ENCODE results near the gene AUTS2.

The AUTS2 gene

DNA sequence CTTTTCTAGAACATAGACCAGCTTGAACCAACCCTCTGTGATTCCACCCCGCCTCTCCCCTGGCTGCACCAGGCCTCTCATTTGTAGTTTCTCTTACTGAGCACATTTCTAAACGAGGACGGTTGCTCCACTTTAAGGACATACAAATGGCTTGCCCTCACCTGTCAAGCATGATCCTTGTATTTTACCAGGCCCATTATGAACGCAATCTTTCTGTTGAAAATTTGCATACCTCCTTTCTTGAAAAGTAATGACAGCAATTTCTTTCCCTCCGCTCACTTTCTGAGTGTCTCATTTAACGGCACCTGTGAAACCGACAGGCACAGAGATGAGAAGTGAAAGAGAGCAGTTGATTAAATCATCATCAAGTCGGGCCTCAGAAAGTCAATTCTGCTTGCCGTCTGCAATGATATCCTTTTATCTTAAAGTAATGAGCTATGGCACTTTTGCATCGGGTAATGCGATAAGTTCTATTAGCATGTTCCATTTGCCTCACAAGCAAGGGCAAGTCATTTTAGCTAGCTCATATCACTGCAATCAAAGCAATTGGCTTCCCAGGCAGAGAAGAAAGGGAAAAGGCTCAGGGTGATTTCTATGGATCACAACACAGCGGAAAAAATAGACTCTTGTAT, 828.1 kb downstream of the AUTS2 start:
- peak; percentile 33 for FAIRE-seq
- no peak for DNase-seq (ENCODE audit: extremely low spot score, insufficient read length, low read depth)

DNA sequence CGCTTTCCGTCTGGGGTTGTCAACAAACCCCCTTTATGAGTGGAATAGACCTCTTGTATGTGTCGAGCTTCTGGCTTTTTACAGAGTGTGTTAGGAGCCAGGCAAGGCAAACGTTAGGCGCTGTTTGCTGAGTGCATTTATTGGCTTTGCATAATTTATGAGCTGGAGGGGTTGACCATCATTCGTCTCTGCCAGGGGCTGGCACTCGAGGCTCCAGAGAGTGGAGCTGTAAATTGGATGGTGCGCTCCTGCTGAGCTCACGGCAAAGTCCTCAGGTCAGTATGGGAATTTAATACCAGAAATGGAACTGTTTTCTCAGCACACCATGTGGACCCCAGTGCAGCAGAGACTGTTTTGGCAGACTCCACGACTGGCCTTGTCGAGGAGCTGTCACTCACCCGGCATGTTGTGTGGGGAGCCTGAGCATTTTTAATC, 834.3 kb downstream of the AUTS2 start:
- no peak for FAIRE-seq
- no peak for DNase-seq (ENCODE audit: extremely low spot score, insufficient read length, low read depth)

DNA sequence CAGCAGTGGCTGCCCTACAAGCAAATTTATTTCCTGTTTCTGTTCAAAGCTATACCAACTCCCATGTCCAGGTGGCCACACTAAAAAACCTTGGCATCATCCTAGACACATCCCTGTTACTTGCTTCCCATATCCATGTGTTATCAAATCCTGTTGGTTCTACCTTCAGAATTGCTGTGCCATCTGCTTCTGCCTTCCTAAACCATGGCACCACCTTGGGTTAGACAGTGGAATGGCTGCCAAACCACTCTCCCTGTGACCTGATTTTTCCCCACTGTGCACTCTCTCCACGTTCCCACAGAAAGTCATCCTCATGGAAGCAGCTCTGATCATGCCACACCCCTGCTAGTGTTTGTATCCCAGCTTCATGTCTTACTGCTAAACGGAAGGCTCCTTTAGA, 836.1 kb downstream of the AUTS2 start:
- FAIRE-seq, result no peak
- DNase-seq (ENCODE audit: extremely low spot score, insufficient read length, low read depth), result no peak

DNA sequence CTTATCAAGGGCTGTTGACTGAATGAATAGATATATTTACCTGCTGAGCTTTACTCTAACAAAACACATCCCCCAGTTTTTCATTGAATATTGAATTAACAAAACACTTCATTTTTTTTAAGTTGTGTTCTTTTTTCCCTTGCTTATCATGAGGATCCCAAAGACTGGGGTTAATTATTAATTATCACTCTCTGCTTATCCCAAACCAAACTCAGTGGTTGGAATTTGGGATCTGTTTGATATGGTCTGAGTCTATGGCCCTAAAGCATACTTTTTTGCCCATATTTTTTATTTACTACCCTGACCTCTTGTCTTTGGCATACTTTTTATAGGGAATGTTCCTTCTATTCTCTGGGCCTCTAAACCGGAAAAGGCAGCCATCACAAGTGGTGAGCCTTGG, 836.5 kb downstream of the AUTS2 start:
- DNase-seq (ENCODE audit: extremely low spot score, insufficient read length, low read depth) (no peak), FAIRE-seq (no peak)

GRCh38 chr7:70435634-70436033, 837.4 kb downstream of the AUTS2 start:
- DNase-seq (ENCODE audit: extremely low spot score, insufficient read length, low read depth), result no peak
- FAIRE-seq, result no peak

GRCh38 chr7:70436790-70437350, 838.6 kb downstream of the AUTS2 start:
- DNase-seq (ENCODE audit: extremely low spot score, insufficient read length, low read depth), result no peak
- FAIRE-seq, result no peak

- FAIRE-seq (no peak), DNase-seq (ENCODE audit: extremely low spot score, insufficient read length, low read depth) (no peak)
Measured at GRCh38 chr7:70439651-70440050, 841.4 kb downstream of the AUTS2 start.

GRCh38 chr7:70446448-70447143, 848.3 kb downstream of the AUTS2 start:
- DNase-seq (ENCODE audit: extremely low spot score, insufficient read length, low read depth), result no peak
- no peak for FAIRE-seq

DNA sequence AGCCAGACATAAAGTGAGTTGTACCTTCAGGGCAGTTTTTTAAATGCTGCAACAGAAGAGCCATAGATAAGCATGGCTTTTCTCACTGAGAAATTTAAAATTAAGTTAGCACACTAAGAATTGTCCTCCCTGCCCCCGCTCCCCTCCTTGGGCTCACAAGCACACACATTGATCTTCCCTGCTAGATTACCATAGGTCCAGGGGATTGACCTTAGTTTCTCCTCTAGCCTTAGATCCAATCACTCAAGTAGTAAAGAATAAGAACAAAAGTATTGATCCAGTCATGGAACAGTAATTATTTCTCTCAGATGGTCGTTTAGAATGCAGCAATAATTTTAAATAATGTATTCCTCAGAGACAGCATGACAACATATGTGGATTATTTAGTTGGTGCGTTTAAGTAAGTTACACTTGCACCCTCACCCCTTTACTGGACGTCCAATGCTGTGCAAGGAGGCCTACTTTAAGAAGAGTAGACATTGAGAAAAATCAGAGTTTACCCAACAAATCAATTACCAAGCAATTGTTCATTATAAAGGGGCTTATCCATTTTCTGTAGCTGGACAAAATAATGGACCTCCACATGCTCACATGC, 850.1 kb downstream of the AUTS2 start:
- no peak for FAIRE-seq
- no peak for DNase-seq (ENCODE audit: extremely low spot score, insufficient read length, low read depth)

DNA sequence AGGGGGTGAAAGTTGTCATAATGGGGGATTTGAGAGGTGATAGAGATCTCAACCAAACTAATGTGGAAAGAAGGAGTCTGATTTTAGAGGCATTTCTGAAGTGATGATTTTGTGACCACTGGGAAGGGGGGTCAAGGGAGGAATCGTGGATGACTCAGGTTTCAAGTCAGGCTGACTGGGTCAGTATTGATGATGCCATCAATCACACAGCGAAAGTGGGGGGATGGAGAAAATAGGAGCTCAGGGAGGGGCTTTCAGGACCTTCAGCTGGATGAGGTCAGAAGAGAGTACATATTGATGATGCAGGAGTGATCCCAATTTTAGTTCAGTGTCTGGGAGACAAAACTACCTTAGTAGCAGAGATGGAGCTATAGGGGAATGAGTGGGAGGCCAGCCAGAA, 852.5 kb downstream of the AUTS2 start:
- FAIRE-seq (no peak), DNase-seq (ENCODE audit: extremely low spot score, insufficient read length, low read depth) (no peak)

GRCh38 chr7:70455925-70456324, 857.6 kb downstream of the AUTS2 start:
- DNase-seq (ENCODE audit: extremely low spot score, insufficient read length, low read depth) (no peak), FAIRE-seq (no peak)

- no peak for DNase-seq (ENCODE audit: extremely low spot score, insufficient read length, low read depth)
- FAIRE-seq, result peak; percentile 46
Measured at GRCh38 chr7:70456719-70457118, 858.4 kb downstream of the AUTS2 start.

- no peak for FAIRE-seq
- no peak for DNase-seq (ENCODE audit: extremely low spot score, insufficient read length, low read depth)
Measured at GRCh38 chr7:70457482-70457881, 859.2 kb downstream of the AUTS2 start.

GRCh38 chr7:70457883-70458680, 859.8 kb downstream of the AUTS2 start:
- FAIRE-seq, result no peak
- DNase-seq (ENCODE audit: extremely low spot score, insufficient read length, low read depth), result no peak

- no peak for DNase-seq (ENCODE audit: extremely low spot score, insufficient read length, low read depth)
- no peak for FAIRE-seq
Measured at GRCh38 chr7:70458745-70459144, 860.5 kb downstream of the AUTS2 start.

- FAIRE-seq (no peak), DNase-seq (ENCODE audit: extremely low spot score, insufficient read length, low read depth) (no peak)
Measured at GRCh38 chr7:70459546-70459945, 861.3 kb downstream of the AUTS2 start.

DNA sequence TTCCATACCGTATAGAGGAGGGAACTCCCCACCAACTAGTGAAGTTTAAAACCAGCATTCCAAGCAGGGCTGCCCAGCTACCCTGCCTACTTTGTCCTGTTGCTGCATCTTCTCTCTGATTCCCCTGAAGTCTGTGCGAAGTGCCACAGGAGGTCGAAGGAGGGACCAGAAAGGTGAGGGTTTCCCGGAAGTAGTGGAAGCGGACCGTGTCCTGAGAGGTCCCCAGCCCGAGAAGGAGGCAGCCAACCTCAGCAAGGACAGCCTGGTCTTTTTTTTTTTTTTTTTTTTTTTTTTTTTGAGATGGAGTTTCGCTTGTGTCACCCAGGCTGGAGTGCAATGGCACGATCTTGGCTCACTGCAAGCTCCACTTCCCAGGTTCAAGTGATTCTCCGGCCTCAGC, 861.8 kb downstream of the AUTS2 start:
- DNase-seq (ENCODE audit: extremely low spot score, insufficient read length, low read depth) (no peak), FAIRE-seq (no peak)

DNA sequence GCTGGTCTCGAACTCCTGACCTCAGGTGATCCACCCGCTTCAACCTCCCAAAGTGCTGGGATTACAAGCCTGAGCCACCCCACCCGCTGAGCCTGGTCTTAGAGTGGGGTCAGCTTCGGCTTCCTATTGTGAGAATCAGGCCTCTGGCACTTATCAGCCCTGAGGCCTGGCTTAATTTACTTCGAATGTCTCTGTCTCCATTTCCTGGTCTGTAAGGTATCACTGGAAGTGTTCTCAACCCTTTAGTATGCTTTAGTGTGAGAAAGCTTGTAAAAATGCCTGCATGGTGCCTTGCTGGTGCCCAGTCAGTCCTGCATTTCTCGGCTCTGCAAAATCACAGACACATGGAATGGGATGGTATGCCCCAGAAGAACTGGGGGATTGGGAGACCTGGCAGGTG, 862.3 kb downstream of the AUTS2 start:
- FAIRE-seq, result no peak
- DNase-seq (ENCODE audit: extremely low spot score, insufficient read length, low read depth), result no peak

GRCh38 chr7:70463352-70463938, 865.2 kb downstream of the AUTS2 start:
- DNase-seq (ENCODE audit: extremely low spot score, insufficient read length, low read depth), result no peak
- FAIRE-seq, result no peak

DNA sequence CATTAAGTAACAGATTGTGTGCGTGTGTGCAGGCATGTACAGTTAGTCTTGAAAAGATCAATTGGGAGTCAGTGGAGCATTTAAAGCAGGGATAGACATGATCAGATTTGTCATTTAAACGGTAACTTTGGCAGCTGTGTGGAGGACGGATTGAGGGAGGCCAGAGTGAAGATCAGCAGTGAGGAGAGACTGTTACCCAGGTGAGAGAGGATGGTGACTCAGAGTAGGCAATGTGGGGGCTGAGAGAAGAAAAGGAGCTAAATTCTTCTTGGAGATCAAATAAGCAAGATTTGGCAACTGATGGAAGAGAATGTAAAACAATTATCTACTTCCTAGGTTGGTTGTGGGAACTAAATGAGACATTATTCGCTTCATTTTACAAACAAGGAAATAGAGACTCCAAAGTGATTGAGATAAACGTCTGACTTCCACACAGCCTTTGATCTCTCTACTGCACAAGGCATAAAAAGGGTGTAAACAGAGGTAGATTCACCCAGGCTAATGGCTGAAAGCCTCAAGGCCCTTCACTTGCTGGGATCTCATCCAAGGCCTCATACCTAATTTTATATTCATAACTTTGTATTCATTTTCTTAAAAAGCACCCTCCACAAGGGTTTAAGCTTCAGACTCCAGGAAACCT, 868.6 kb downstream of the AUTS2 start:
- FAIRE-seq (no peak), DNase-seq (ENCODE audit: extremely low spot score, insufficient read length, low read depth) (no peak)
